Smooth muscle cell (in vitro differentiated cells): ENCODE results near the gene VASN. TPM values are rescaled to one million over a fixed set of nuclear protein-coding genes. Genes with fewer than 3 reads are reported as not detected.

Source experiments
- DNase-seq: peaks from one replicate; lab custom pipeline; 2025; ENCODE audit not compliant: unreplicated experiment; lab: John Stamatoyannopoulos, UW
- H2AFZ ChIP-seq: fragments of 200-600 bp; sonication (generic); 2 replicates; pipeline ENCODE4 v1.6.0; 2016; ENCODE audit warnings: antibody characterized with exemption, low read depth, mild to moderate bottlenecking
- H3F3A ChIP-seq: fragments of 200-600 bp; sonication (generic); 2 replicates; pipeline ENCODE4 v1.6.0; 2017; ENCODE audit warnings: antibody characterized with exemption, low read depth
- H3K27ac ChIP-seq: fragments of 200-600 bp; sonication (generic); 2 replicates; pipeline ENCODE4 v1.5.1; 2016; ENCODE audit warnings: low read depth, mild to moderate bottlenecking
- H3K27me3 ChIP-seq: fragments of 200-600 bp; sonication (generic); 2 replicates; pipeline ENCODE4 v1.6.1; 2016; ENCODE audit warnings: low read depth, mild to moderate bottlenecking
- H3K36me3 ChIP-seq: fragments of 200-600 bp; sonication (generic); 2 replicates; pipeline ENCODE4 v1.5.1; 2016; ENCODE audit warnings: low read depth
- H3K4me1 ChIP-seq: fragments of 200-600 bp; sonication (generic); 2 replicates; pipeline ENCODE4 v1.5.1; 2016; ENCODE audit warnings: low read depth
- H3K4me2 ChIP-seq: fragments of 200-600 bp; sonication (generic); 2 replicates; pipeline ENCODE4 v1.6.0; 2016; ENCODE audit warnings: mild to moderate bottlenecking
- H3K4me3 ChIP-seq: fragments of 200-600 bp; sonication (generic); 2 replicates; pipeline ENCODE4 v1.5.1; 2016; ENCODE audit warnings: mild to moderate bottlenecking
- H3K79me2 ChIP-seq: fragments of 200-600 bp; sonication (generic); 2 replicates; pipeline ENCODE4 v1.6.0; 2016; ENCODE audit warnings: low read depth, mild to moderate bottlenecking
- H3K9ac ChIP-seq: fragments of 200-600 bp; sonication (generic); 2 replicates; pipeline ENCODE4 v1.6.0; 2016; ENCODE audit warnings: low read depth
- H3K9me3 ChIP-seq: fragments of 200-600 bp; sonication (generic); replicated peaks from 2 replicates; pipeline ENCODE4 v1.5.1; 2016; ENCODE audit warnings: low read depth
- H4K20me1 ChIP-seq: fragments of 200-600 bp; sonication (generic); 2 replicates; pipeline ENCODE4 v1.6.0; 2016; ENCODE audit warnings: low read depth
- CTCF ChIP-seq: fragments of 200-600 bp; sonication (generic); IDR thresholded peaks from 2 replicates; pipeline ENCODE4 v1.5.1; 2017; ENCODE audit warnings: borderline replicate concordance, mild to moderate bottlenecking, antibody characterized with exemption; ENCODE audit not compliant: insufficient read depth, poor library complexity, severe bottlenecking
- WGBS: methylation state at CpG from one replicate; pipeline ENCODE4 v1.1.7; 2016; ENCODE audit warnings: low lambda C conversion rate; 5-methylcytosine and 5-hydroxymethylcytosine counted together
- polyA plus RNA-seq: library from polyadenylated mRNA; unstranded; fragments of >200 nt; fragmentation: Nextera tagmentation; extraction: Ambion mirVana; gene quantifications from 2 replicates; pipeline ENCODE4 v1.2.1, GENCODE V29; 2016
- small RNA-seq: library from RNA; depleted of rRNA; stranded (forward); fragments of <200 nt; gene quantifications from one replicate; pipeline ENCODE3, GENCODE V24; 2014
- total RNA-seq: library from RNA; depleted of rRNA; stranded (reverse); fragments of >200 nt; gene quantifications from 2 replicates; pipeline ENCODE4 v1.2.3, GENCODE V29; 2014

Gene VASN
- total and polyA plus RNA-seq, 2 experiments from 2014 or later, result 30.0 to 150 TPM

- Histone ChIP-seq H3K4me1 (peaks cover 8% of the 10 kb centered on the region), H3K9ac (no peak overlapping the region), H3K9me3 (no peaks in the 10 kb centered on the region), H3K79me2 (peaks cover 60% of the 10 kb centered on the region), H2AFZ (no peak overlapping the region), H3K4me2 (no peak overlapping the region), H3K27me3 (no peaks in the 10 kb centered on the region), H3K36me3 (no peaks in the 10 kb centered on the region), H3F3A (no peaks in the 10 kb centered on the region), H3K4me3 (no peak overlapping the region), H3K27ac (no peak overlapping the region), H4K20me1 (peaks cover 22% of the 10 kb centered on the region)
- TF ChIP-seq CTCF, result no peak
- DNase-seq, result no peak
- 97% methylated on average over 9 of the region's 9 CpGs for WGBS
These were observed 59.4 kb downstream of the VASN start for GRCh38 chr16:4431023-4431422.

Small RNA genes within 50 kb of the gene (small RNA-seq; reads per million reads assigned to genes)
- gene AC012676.2, result not detected

Other genes starting within 250 kb of the VASN start
- gene SRL, start 129.8 kb upstream of the VASN start, total RNA-seq, result not detected in 2 replicates
- gene SRL, start 129.8 kb upstream of the VASN start, polyA plus RNA-seq, result 0.08 TPM in 1 of 2 replicates, not detected in the other
- gene TFAP4, start 98.8 kb upstream of the VASN start, total RNA-seq, result 2.7 and 9.6 TPM in 2 replicates
- gene TFAP4, start 98.8 kb upstream of the VASN start, polyA plus RNA-seq, result 1.3 and 2.5 TPM in 2 replicates
- gene GLIS2, start 55.8 kb upstream of the VASN start, total RNA-seq, result 1.2 and 2.8 TPM in 2 replicates
- 9.2 and 13.4 TPM in 2 replicates for gene GLIS2, start 55.8 kb upstream of the VASN start, polyA plus RNA-seq
- gene PAM16, start 20.5 kb upstream of the VASN start, total RNA-seq, result 18.4 and 29.6 TPM in 2 replicates
- gene PAM16, start 20.5 kb upstream of the VASN start, polyA plus RNA-seq, result 47.7 and 52.2 TPM in 2 replicates
- 6.7 and 14.4 TPM in 2 replicates for gene CORO7, start 44.7 kb downstream of the VASN start, total RNA-seq
- 12.7 and 18.9 TPM in 2 replicates for gene CORO7, start 44.7 kb downstream of the VASN start, polyA plus RNA-seq
- 40.0 and 42.6 TPM in 2 replicates for gene DNAJA3, start 54.0 kb downstream of the VASN start, total RNA-seq
- gene DNAJA3, start 54.0 kb downstream of the VASN start, polyA plus RNA-seq, result 42.7 and 46.5 TPM in 2 replicates
- gene NMRAL1, start 102.8 kb downstream of the VASN start, total RNA-seq, result 27.1 and 35.6 TPM in 2 replicates
- gene NMRAL1, start 102.8 kb downstream of the VASN start, polyA plus RNA-seq, result 51.8 and 64.3 TPM in 2 replicates
- 26.7 and 35.3 TPM in 2 replicates for gene HMOX2, start 104.5 kb downstream of the VASN start, total RNA-seq
- 54.2 and 62.6 TPM in 2 replicates for gene HMOX2, start 104.5 kb downstream of the VASN start, polyA plus RNA-seq
- 17.7 and 19.7 TPM in 2 replicates for gene CDIP1, start 166.9 kb downstream of the VASN start, total RNA-seq
- 36.9 and 40.9 TPM in 2 replicates for gene CDIP1, start 166.9 kb downstream of the VASN start, polyA plus RNA-seq
- gene C16orf96, start 184.5 kb downstream of the VASN start, total RNA-seq, result 0.09 TPM in 1 of 2 replicates, not detected in the other
- 0.32 TPM in 1 of 2 replicates, not detected in the other for gene C16orf96, start 184.5 kb downstream of the VASN start, polyA plus RNA-seq
- 3.6 and 6.4 TPM in 2 replicates for gene UBALD1, start 243.0 kb downstream of the VASN start, total RNA-seq
- 13.6 and 16.2 TPM in 2 replicates for gene UBALD1, start 243.0 kb downstream of the VASN start, polyA plus RNA-seq